KG1 (cell line): ENCODE data around the gene NUP62.
"Not testable (repeated sequence)": the region's sequence is repeated elsewhere in the genome, so short reads cannot be mapped to it uniquely, and the experiment has no call there.

Source experiments
- DNase-seq: peaks from one replicate; lab custom pipeline; 2025; lab: John Stamatoyannopoulos, UW

The NUP62 gene

DNA sequence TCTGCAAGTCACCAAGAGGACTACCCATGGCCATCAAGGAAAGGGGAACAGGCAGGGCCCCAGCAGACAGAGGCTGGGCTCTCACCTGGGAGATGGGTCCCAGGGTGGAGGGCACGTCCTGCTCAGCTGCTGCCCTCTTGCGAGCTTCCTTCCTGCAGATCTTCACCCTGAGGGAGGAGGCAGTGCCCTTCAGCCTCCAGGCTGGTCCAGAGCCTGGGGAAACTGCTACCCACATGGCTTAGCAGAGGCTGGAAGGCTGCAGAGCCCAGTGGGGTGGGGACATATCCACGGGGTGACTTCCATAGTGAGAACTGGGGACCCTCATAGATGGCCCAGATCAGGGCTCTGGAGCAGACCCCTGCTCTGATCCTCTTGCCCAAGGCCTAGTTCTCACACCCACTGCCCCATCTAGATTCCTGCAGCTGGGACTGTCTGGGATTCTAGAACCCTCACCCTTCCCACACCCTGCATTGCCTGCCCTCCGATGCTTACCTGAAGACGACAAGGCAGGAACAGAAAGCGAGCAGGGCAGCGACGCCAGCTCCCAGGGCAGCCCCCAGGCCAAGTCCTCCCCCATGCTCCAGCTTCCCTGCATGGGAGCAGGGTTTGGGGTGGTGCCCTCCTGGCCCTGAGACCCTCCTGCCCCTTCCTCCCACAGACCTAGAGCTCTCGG lies 22.6 kb upstream of the NUP62 start:
- DNase-seq, result no peak

DNA sequence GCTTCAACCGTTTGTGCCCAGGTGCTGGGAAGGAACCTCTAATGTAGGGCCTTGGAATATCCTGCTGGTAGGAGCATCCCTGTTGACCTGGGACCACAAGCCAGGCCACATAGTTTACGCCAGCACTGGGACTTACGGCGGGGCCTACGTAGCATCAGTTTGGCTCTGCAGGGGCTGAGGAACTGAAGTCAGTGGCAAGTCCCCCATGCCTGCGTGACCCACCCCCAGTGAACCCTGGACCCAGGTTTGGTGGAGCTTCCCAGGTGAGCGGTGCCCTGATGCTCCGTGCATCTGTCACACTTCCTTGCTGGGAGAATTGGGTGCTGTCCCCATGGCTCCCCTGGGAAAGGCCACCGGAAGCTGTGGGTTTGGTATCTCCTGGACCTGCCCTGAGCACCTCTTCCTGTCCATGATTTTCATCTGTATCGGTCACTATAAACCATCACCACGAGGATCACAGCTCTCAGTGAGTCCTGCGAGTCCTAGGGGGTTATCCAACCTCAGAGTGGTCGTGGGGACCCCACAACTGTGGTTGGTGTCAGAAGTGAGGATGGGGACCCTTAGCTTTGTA lies 21.7 kb upstream of the NUP62 start:
- DNase-seq, result no peak

DNA sequence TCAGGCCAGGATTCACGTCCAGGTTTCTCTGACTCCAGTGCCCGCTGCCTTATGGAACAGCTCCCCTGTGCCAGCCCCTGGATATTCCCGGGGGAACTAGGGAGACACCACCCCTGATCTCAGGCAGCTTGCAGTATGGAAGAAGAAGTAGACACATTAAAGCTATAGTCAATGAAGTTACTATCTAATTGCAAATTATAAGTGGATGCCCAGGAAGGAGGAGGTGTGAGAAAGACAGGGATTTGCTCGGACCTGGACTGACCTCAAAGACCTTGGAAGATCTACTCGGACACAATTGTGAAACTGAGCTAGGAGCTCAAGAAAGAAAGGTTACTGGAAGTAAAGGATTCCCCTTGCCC lies 21.3 kb upstream of the NUP62 start:
- DNase-seq, result no peak

DNA sequence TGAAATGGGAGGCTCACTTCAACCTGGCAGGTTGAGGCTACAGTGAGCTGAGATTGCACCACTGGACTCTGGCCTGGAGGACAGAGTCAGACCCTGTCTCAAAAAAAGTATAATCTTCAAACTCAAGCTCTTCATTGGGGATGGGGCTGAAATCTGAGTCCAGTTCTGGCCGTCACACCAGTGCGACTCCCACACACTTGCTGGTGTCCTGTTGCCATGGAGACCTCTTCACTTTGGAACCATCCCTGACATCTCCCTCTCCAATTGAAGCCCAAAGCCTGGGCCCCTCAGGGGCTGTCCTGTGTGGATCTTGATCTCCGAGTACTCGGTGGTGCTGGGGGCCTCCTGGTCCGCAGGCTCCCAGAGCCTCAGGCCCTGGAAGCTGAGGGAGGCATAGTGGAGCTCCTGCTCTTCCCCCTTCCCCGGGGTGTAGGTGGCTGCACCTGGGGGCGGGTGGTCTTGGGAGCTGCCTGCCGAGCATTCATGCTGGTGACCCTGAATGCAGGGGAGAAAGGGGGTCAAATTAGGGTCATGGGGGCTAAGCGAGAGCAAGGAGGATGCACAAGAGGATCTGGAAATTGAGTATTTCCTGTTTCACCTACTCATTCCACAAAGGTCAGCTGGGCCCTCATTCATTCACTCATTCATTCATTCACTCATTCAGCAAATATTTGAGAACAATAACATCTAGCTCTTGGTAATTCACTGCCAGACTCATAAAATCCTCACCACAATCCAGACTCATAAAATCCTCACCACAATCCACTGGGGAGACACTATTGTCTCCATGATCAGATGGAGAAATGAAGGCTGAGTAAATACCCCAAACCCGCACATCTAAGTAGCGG lies 20.7 kb upstream of the NUP62 start:
- DNase-seq, result no peak

DNA sequence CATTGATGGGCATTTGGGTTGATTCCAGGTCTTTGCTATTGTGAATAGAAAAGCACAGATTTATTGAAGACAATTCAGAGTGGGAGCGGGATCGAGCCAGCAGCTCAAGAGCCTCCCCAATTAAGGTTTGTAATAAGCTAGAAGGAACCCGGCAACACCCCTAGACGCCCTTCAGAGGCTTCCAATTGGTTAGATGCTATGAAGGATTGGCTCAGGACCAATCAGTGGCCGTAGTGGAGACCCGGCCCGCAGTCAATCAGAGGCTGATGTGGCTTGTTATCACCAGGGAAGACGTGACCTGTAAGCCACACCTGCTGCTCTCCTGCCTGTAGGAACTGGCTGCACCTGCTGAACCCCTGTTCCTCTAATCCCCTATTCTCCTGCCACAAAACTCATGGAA lies 17.1 kb upstream of the NUP62 start:
- no peak for DNase-seq

DNA sequence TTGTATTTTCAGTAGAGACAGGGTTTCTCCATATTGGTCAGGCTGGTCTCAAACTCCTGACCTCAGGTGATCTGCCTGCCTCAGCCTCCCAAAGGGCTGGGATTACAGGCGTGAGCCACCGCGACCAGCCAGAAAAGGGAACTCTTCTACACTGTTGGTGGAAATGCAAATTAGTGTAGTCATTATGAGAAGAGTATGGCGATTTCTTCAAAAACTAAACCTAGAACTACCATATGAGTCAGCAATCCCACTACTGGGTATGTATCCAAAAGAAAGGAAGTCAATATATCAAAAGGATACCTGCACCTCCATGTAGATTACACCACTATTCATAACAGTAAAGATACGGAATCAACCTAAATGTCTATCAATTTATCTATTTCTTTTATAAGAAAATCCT lies 15.3 kb upstream of the NUP62 start:
- not testable (repeated sequence) for DNase-seq

DNA sequence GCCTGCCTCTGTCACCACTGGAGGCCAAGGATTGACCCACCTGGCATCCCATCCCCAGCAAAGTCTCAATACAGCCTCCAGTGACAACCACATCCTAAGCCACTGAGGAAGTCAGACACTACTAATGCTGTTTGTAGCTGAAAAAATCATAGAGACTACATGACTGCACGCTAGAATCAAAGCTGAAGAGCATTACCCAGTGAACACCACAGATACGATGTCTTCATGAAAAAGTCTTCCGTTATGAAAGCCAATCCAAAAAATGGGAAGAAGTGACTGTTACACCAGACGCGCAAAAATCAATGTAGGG lies 11.1 kb upstream of the NUP62 start:
- DNase-seq, result no peak

DNA sequence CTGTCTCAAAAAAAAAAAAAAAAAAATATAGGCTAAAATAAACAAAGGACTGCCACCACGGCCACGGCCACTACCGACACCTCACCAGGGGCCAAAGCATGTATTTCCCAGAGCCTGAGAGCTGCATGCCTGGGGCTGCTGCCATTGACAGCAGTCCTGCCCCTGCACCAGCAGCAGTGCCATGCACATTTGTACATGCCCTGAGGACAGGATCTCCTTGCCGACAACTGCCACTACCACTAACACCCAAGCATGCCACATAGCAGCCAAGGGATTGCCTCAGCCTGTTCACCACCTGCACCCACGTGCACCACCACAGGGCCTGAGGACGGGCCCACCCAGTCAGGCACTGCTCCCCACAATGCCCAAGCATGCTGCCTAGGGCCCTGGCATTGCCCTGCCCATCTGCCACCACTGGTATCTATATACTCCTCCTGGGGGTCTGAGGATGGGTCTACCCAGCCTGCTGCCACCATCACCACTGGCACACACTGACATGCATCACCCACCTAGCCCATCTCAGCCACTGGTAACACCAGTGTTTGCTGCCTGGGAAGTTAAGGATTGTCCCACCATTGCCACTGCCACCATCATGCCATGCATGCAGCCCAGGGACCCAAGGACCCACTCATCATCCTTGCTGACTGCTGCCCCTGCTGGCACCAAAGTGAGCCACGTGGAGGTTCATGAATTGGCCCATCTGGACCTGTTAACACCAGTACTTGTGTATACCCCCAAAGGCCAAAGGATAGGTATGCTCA lies 10.6 kb upstream of the NUP62 start:
- no peak for DNase-seq

DNA sequence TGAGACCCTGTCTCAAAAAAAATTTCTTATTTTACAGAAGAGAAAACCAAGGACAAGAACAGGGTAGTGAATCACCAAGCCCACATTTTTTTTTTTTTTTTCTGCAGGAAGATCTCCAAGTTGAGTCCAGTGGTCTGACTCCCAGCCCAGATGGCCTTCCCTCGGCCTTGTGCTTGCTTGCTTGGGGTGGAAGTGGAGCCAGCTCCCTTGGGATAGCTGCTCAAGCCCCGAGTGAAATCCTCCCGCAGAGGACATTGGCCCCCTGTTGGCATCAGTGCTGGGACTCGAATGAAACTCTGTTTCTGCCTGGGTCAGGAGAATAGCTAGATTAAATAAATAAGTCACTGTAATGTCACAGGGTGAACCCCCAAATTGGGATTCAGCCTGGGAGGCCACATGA lies 9.4 kb upstream of the NUP62 start:
- no peak for DNase-seq

DNA sequence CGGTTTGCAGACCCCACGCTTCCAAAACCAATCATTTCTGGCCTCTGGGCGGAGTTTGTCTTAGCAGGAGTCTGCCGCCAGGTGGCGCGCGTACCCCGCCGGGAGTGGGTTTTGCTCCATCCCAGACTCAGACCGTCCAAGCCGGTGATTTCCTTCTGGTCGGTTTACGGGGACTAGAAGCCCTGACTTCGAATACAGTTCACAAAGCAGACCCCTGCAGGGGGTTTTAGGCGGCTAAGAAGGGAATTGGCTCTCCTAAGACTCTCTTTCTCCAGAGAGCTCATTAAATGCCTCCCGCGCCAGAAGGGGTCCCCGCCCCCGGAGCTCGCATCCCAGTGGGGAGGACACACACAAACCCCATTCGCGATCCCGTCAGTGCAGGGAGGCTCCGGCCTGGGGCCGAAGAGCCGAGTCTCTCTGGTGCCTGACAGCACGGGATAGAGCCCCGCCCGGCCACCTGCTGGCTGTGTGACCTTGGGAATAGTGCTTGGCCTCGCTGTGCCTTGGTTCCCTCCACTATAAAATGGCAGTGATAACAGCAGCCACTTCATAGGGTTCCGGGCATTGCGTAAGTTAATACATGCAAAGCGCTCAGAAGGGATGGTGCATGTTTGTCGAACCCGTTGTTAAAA lies 8.6 kb upstream of the NUP62 start:
- peak; percentile 30 for DNase-seq

DNA sequence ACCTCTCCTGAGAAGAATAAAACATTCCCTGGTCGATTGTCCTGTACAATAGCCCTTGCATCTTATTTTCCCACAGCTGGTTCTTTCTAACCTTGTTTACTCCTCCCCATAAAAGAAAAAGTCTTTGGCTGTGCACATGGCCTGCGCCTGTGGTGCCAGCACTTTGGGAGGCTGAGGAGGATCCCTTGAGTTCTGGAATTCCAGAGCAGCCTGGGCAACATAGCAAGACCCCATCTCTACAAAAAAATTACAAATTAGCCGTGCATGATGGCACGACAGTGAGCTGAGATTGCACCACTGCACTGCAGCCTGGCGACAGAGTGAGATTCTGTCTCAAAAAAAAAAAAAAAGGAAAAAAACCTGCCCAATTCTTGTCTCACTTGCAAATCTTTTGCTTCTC lies 7.2 kb upstream of the NUP62 start:
- DNase-seq, result no peak

DNA sequence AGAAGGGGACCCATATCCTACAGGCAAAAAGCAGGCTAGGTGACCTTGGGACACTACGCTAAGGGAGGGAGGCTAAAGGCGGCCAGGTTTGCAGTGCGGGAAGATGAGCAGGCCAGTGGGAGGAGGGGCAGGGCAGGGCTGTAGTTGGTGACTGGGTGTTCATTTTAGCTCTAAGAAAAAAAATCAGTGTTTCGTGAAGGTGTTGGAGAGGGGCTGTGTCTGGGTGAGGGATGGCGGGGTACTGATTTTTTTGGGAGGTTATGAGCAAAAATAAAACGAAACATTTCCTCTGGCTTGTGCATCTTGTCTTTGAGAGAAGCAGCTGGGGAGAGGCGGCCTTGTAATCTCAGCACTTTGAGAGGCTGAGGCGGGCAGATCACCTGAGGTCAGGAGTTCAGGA lies 4.3 kb upstream of the NUP62 start:
- DNase-seq, result no peak

DNA sequence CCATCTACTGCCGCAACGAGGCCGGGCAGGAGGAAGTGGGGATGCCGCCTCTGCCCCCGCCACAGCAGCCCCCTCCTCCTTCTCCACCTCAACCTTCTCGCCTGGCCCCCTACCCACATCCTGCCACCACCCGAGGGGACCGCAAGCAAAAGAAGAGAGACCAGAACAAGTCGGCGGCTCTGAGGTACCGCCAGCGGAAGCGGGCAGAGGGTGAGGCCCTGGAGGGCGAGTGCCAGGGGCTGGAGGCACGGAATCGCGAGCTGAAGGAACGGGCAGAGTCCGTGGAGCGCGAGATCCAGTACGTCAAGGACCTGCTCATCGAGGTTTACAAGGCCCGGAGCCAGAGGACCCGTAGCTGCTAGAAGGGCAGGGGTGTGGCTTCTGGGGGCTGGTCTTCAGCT lies 3.4 kb upstream of the NUP62 start:
- DNase-seq, result no peak

DNA sequence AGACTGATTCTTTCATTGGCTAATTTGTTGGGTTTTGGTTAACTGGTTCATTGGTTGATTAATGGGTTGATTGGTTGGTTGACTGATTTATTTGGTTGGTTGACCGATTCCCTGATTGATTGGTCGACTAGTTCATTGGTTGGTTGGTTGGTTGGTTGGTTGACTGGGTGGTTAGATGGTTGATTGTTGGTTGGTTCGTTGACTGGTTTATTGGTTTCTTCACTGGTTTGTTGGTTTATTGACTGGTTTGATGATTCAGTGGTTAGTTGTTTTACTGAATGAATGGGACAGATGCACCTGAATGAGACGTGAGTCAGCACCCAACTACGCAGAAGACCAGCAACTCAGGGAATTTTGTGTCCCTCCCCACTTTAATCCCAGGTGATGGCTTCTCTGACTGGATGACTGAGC lies 2.7 kb upstream of the NUP62 start:
- DNase-seq, result no peak

DNA sequence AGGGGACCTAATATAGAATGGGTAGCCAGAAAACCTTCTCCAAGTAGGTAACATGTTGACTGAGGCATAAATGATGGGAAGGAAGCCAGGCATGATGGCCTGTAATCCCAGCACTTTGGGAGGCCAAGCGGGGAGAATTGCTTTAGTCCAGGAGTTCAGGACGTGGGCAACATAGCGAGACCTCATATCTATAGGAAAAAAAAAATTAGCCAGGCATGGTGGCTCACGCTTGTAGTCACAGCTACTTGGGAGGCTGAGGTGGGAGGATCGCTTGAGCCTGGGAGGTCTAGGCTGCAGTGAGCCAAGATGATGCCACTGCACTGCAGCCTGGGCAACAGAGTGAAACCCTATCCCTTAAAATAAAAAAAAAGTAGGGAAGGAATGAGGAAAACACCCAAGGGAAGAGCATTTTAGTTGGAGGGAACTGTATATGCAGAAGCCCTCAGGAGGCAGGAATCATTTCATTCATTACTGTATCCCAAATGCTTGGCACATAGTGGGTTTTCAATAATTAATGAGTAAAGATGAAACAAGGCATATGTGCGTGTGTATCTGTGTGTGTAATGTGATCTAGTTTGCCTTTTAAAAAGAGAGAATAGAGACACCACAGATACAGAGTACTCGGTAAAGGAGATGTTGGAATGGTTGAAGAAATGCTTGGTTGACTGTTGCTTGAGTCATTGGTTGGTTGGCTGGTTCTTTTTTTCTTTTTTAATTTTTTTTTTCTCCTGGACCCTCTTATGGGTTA lies 2.2 kb upstream of the NUP62 start:
- no peak for DNase-seq

DNA sequence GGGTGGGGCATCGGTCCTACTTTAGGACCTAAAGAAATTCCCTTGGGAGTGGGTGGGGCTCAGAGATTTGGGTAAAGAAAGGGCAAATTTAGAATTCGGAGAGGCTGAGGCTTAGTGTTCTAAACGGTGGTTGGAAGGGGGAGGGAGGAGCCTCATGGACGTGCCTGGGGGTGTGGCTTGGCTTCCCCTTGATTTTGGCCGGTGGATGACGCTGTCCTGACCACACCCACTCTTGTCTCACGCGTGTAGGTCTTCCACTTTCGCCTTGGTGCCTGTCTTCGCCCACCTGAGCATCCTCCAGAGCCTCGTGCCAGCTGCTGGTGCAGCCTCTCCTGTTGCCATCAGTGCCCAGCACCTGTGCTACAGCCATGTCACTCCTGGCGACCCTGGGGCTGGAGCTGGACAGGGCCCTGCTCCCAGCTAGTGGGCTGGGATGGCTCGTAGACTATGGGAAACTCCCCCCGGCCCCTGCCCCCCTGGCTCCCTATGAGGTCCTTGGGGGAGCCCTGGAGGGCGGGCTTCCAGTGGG lies 1.2 kb upstream of the NUP62 start:
- no peak for DNase-seq

DNA sequence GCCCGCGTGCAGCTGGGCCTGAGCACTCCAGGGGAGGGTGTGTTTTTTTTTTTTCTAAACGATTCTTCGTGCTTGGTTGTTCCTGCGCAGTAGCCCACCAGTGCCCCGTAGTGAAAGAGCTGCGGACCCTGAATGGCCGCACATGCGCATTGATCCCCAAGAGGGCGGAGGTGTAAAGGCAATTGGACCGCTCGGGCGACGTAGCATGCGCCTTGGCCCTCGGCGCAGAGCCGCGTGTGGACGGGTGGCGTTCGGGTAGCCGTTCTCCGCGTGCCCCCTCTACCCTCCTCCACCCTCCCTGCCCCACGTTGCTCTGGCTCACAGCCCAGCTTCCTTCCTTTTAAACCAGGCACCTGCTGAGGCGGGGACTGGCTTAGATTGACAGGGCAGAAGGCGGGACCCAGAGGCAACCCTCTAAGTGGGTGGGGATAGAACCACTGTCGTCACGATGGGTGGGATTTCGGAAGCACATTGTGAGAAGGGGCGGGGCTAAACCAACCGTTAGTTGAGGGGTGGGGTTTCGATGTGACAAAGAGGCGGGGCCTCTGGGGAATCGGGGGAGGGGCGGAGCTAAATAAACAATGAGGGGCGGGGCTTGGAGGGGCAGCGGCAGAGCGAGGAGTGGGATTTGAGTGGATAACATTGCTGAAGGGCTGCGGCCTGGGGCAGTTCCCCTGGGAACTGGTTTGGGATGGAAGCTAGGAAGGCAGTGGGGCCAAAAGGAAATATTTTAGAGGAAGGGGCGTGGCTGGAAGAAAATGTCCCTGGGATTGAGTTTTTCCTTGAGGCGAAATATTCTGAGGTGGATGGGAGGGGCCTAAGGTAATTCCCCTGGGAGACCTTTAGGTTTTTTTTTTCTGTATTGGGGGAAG lies 543 bp upstream of the NUP62 start:
- DNase-seq, result peak; percentile 95

DNA sequence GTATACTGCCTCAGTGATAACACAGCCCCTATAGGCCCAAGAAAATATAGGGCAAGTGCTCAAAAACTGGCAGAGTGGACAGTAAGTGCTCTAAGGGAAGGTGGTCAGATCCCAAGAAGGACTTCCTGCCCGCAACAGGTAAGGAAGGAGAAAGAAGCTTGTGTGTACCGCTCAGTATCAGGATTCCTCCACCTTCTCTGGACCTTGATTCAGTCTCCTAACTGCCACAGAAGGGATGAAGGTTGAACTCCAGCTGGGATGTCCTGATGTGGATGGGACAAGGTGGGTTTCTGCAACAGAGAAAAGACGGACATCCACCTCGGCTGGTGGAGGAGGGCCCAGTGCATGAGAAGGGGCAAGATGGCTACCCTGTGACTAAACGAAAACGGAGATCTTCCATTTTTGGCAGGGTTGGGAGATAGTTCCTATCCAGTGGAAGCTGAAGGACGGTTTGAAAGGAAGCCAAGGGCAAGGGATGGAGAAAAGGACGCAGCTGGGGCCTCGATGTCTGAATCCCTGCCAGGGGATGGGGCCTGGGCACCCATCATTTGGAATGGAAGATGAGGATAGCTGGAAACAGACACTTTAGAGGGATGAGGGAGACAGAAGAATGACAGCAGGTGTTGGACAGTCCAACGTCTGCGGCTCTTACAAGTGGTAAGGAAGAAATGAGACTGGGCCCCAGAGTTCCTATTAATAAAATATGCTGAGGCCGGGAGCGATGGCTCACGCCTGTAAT lies 1.6 kb downstream of the NUP62 start:
- DNase-seq, result no peak

DNA sequence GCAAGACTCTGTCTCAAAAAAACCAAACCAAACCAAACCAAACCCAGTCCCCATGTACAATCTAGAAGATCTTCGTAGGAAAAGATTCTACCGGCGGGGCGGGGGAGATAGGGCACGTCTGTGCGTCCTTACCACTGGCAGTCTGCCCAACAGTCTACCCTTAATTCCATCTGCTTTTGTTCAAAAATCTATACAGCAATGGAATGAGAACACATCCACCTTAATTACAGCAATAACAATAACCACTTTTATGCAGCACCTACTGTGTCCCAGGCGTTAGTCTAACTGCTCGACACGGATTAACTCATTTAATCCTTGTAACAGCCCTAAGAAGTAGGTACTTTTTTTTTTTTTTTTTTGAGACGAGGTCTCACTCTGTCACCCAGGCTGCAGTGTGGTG lies 2.8 kb downstream of the NUP62 start:
- no peak for DNase-seq

DNA sequence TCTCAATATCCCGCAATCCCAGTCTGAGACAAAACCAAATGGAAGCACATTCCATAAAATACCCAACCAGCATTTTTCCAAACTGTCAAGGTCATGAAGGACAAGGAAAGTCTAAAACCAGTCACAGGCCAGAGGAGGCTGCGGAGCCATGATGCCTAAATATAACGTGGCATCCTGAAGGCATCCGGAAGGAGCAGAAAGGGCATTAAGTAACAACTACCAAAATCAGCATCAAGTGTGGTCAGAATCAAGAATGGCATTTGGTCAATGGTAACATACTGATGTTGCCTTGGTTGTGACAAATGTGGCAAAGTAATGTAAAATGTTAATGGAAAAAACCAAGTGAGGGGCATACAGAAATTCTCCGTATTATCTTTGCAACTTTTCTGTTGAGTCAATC lies 3.8 kb downstream of the NUP62 start:
- DNase-seq, result no peak
